HPDE6-E6E7 (cell line): ENCODE results near the gene LATS2.
"Not testable (repeated sequence)": the region's sequence is repeated elsewhere in the genome, so short reads cannot be mapped to it uniquely, and the experiment has no call there.

ENCODE experiments used
- DNase-seq: peaks from one replicate; pipeline ENCODE4 v3.0.0; 2011; ENCODE audit warnings: missing footprints; ENCODE audit errors: extremely low spot score

LATS2 gene

DNA sequence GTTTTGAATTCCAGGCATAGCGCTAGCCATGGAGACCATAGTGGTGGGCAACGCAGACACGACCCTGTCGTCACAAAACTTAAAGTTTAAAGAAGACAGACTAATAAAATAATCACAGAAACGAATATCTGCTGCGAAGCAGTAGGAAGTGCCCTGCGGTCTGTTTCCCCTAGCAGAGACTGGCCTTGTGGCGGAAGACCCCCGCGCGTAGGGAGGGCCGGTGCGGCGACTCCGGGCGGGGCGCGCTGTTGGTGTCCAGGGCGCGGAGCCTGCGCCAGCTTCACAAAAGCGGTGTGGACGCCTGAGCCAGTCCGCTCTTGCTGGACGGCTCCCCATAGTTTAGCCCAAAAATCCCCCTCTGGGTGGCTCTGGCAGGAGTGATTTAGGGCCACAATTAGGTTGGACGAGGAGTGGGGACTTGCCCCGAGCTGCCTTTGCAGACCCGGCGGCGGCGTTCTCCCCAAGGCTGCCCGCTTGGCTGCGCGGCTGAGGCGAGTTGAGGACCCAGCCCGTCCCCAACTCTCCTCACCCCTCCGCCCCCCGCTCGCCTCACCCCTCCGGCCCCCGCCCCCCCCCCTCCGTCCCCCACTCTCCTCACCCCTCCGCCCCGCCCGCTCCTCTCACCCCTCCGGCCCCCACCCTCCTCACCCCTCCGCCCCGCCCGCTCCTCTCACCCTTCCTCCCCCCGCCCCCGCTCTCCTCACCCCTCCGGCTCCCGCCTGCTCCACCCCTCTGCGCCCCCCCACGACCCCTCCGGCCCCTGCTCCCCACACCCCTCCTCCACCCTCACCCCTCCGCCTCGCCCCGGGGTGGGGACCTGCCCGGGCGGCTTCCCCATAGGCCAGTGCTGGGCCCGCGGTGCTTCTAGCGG is 14.2 kb upstream of the LATS2 start:
- no peak for DNase-seq

GRCh38 chr13:21075011-21075378 is 13.6 kb upstream of the LATS2 start:
- no peak for DNase-seq

DNA sequence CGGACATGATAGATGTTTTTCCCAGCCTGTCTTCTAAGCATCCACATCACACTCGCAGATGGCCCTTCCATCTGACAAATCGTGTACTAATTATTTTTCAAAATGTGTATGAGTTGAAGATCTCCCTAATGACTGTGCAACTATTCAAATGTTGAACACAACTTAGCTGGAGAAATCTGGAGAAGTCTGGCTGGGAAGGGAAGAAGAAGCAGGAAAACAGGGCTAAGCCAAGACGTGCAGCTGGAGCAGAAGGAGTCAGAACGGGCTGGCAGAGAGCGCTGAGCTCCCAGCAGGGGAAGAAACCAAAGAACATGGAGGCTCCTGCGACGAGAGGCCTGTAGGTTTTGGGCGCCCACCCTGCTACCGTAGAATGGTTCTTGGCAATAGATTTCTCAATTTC is 13.2 kb upstream of the LATS2 start:
- DNase-seq = no peak

- DNase-seq = no peak
Measured at GRCh38 chr13:21071924-21072323, 10.5 kb upstream of the LATS2 start.

GRCh38 chr13:21071015-21071414 is 9.6 kb upstream of the LATS2 start:
- no peak for DNase-seq

DNA sequence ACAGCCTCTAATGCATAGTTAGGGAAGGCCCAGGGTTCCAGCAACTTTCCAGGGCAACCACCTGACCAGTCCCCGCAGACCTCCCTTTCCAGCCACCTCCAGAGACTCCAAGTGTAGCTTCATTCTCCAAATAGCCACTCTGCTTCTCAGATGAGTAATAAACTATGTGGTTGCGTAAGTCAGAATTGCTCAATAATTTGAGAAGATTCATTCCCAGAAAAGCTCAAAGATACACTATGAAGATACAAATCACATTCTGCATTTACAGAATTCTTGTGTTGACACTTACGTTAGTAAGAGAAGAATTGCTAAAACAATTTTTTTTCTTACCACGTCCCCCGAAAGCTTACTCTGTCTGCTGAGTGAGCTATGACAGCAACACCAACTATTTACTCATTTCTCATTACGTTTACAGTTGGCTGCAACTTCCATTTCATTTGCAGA is 8.2 kb upstream of the LATS2 start:
- peak; percentile 19 for DNase-seq

DNA sequence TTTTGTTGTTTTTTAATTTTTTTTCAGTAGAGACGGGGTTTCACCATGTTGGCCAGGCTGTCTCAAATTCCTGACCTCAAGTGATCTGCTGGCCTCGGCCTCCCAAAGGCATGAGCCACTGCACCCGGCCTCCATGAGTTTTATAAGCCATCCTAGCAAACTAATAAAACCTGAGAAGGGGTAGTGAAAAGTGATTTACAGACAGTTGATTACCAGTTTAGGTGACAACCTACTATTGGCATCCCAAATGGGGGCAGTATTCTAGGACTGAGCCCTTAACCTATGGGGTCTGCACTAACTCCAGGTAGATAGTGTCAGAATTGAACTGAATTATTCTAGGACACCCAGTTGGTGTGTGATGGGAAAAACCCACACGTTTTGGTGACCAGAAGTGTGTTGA is 6.5 kb upstream of the LATS2 start:
- DNase-seq = no peak

- no peak for DNase-seq
Measured at GRCh38 chr13:21066946-21067345, 5.6 kb upstream of the LATS2 start.

DNA sequence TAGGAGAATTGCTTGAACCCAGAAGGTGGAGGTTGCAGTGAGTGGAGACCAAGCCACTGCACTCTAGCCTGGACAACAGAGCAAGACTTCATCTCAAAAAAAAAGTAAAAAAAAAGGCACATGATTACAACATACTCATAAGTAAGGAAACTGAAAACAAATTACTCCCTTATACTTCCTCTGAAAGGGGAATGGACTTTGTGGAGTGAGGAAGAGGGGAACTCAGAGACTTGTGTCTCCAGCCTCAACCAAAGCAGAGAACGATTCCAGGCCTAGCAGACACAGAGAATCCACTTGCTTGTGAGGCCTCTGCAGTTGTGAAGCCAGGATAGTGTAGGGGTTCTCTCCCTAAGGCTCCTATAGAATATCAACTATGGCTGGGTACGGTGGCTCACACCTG is 4.3 kb upstream of the LATS2 start:
- DNase-seq = no peak

DNA sequence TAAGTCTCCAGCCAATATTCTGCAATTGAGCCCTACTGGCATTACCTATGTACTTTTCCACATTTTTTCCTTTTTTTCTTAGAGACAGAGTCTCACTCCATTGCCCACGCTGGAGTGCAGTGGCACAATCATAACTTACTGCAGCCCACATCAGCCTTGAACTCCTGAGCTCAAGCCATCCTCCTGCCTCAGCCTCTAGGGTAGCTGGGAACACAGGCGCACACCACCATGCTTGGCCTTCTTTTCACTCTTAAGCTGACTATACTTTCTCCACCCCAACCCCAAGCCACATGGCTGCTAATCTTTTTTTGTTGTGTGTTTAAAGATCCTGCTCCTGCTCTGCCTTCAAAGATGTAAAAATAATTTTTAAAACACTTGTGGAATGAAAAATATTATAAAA is 1.6 kb upstream of the LATS2 start:
- no peak for DNase-seq

GRCh38 chr13:21060338-21061028 is 903 bp downstream of the LATS2 start:
- DNase-seq = no peak

GRCh38 chr13:21059641-21060337 is 1.6 kb downstream of the LATS2 start:
- no peak for DNase-seq

DNA sequence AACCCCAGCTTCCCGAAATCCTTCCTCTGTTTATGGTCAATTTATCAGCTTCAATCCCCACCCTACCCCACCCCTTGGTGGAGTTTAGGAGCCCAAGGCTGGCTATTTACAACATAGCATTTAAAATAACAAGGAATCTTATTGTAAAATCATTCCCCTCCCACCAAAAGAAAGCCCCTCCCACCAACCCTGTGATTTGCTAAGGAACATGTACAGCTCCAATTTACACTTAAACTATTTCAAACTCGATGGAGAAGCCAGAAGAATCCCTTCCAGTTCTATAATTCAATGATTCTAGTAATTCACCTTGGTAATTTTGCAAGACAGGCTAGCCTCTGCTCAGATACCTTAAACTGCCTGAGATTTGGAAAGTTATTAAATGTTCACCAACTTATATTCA is 3.0 kb downstream of the LATS2 start:
- no peak for DNase-seq

DNA sequence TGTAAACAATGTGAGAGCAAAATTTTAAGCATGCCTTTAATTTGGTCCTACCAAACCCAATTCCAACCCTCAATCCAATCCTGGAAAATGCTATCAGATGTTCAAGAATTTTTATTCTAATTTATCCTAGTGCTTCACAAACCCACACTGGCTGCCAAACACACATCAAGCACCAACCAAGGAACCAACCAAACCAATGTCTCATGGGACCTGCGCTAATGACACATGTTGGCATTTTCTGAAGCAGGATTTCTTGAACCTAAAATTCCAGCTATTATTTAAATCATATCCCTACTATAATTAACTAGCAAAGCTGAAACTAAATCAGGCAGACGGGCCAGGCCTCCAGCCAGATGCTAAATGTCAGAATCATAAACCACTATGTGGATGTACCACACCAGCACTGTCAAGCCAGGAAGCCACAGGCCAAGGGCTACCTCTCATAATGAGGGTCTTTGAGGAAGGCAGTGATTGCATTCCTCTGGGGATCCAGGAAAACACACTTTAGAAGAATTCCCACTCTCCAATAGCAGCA is 5.8 kb downstream of the LATS2 start:
- no peak for DNase-seq

GRCh38 chr13:21055016-21055415 is 6.4 kb downstream of the LATS2 start:
- no peak for DNase-seq

DNA sequence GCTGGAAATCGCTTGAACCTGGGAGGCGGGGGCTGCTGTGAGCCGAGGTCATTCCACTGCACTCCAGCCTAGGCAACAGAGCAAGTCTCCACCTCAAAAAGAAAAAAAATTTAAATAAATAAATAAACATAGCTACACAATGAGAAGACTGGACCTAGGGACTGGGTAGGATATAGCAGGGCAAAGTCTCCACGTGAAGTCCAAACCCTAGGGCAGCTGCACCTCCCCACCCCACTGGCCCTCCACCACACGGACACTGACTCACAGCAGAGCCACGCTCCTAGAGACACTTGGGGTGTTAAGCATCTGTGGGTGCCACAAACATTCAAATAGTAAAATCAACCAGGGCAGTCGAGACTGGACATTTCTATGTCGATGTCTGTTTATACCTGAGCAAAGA is 7.1 kb downstream of the LATS2 start:
- no peak for DNase-seq

DNA sequence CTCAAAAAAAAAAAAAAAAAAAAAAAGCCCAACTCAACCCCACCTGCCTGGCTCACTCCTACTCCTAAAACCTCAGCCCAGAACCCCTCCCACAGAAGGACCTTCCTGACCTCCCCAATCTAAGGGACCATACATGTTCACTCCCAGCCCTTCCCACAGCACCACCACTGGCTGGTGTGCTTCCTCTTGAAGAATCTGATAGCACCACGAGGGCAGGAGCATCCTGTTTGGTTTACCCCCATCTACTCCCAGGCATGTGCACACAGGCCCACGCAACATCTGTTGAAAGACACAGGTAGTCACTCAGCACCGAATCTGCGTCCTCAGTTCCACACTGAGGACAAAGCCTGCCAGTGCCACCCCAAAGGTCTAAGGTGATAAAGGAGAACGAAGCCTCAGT is 8.2 kb downstream of the LATS2 start:
- DNase-seq = no peak

- DNase-seq = no peak
Measured at GRCh38 chr13:21051675-21052074, 9.7 kb downstream of the LATS2 start.

DNA sequence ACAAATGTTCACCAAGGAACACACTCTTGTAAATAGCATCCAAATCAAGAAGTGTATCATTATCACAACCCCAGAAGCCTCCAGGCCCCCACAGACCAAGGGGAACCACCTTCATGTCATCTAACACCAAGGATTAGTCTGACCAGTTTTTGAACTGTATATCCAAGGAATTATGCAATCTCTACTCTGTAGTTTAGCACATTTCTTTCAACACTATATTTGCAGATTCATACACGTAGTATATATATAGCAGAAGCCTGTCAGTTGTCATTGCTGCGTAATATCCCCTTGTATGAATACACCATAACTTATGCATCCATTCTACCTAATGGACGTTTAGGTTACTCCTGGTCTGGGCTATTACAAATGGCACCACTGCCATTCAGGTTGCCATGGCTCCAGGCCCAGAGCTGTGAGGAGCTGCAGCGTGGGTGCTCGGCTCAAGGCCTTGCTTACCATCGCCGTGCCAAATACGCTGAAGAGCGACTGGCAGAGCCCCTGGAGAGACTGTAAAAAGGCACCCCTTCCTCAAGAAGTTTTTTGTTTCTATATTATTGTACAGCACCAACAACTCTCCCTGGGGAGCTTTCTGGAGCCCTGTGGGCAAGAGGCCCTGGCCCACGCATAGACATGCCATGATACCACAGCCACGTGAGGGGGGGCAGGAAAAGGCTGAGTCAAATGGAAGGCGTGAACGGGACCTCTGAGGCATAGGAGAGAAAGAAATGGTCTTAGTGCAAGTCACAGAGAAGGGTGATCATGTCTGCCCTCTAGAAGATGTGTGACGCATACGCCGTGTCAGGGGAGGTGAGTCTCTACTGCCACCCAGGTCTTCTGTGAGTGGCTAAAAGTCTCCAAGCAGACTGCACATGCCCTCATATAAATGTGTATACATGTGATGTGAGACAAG is 10.8 kb downstream of the LATS2 start:
- DNase-seq = no peak

DNA sequence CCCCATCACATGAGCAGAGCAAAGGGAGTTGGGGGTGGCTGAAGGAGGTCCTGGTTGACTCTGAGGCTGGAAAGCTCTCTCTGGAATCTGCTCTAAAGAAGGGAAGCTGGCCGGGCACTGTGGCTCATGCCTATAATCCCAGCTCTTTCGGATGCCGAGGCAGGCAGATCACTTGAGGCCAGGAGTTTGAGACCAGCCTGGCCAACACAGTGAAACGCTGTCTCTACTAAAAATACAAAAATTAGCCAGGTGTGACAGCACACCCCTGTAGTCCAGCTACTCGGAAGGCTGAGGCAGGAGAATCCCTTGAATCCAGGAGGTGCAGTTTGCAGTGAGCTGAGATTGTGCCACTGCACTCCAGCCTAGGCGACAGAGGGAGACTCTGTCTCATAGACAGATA is 11.7 kb downstream of the LATS2 start:
- not testable (repeated sequence) for DNase-seq
